AG04450 (cell line): ENCODE measurements around the gene KCNMB4. TPM values are rescaled to one million over a fixed set of nuclear protein-coding genes. Genes with fewer than 3 reads are reported as not detected.

Source experiments
- CTCF ChIA-PET: fragments of 300-600, 350-600 bp; formaldehyde crosslinking; extraction: SDS; loops from one replicate; lab custom pipeline; 2022; ENCODE audit warnings: antibody characterized with exemption, inconsistent platforms; lab: Charles Lee
- POLR2A ChIA-PET: fragments of 350-600 bp; formaldehyde crosslinking; extraction: SDS; loops from one replicate; lab custom pipeline; 2021; ENCODE audit warnings: antibody characterized with exemption, inconsistent platforms; lab: Yijun Ruan, JAX
- DNase-seq: peaks from one replicate; pipeline ENCODE4 v3.0.0-alpha.2; 2011; ENCODE audit warnings: low read depth, low spot score
- H3K27ac ChIP-seq: one replicate; pipeline ENCODE4 v1.5.1; 2012; ENCODE audit warnings: low read depth, low read length, control low read depth
- H3K27me3 ChIP-seq: one replicate; pipeline ENCODE4 v1.6.0; 2012; ENCODE audit warnings: low read length; ENCODE audit not compliant: control insufficient read depth, insufficient read depth
- H3K4me3 ChIP-seq: 2 replicates; pipeline ENCODE4 v1.5.1; 2011; ENCODE audit warnings: mild to moderate bottlenecking, low read depth, low read length, control low read depth
- H3K9me3 ChIP-seq: 2 replicates; pipeline ENCODE4 v1.5.1; 2012; ENCODE audit warnings: low read length; ENCODE audit not compliant: control insufficient read depth, insufficient read depth
- CTCF ChIP-seq: IDR thresholded peaks from 2 replicates; pipeline ENCODE4 v1.5.1; 2011; ENCODE audit warnings: low read depth, low read length, control low read depth, inconsistent platforms
- polyA plus RNA-seq: library from polyadenylated mRNA; depleted of rRNA; stranded (reverse); fragments of >200 nt; gene quantifications from 2 replicates; pipeline ENCODE4 v1.2.3, GENCODE V29; 2011

KCNMB4 gene
- polyA plus RNA-seq, 1 experiment: 0.14 TPM

GRCh38 chr12:70443062-70443673 lies 77.1 kb downstream of the KCNMB4 start:
- DNase-seq: no peak
- Histone ChIP-seq H3K27ac (no peak overlapping the region), H3K27me3 (no peaks in the 10 kb centered on the region), H3K9me3 (no peaks in the 10 kb centered on the region), H3K4me3 (no peak overlapping the region)
- POLR2A ChIA-PET: no interaction called here
- TF ChIP-seq CTCF: no peak
- CTCF ChIA-PET: no interaction called here

- TF ChIP-seq CTCF: no peak
- H3K4me3 ChIP-seq: no peak overlapping the region
- ChIA-PET CTCF (no interaction called here), POLR2A (no interaction called here)
- no peaks in the 10 kb centered on the region for H3K9me3 ChIP-seq
- no peak overlapping the region for H3K27ac ChIP-seq
- no peaks in the 10 kb centered on the region for H3K27me3 ChIP-seq
- no peak for DNase-seq
These were observed 78.8 kb downstream of the KCNMB4 start for GRCh38 chr12:70444903-70445302.

GRCh38 chr12:70448371-70448770 lies 82.3 kb downstream of the KCNMB4 start:
- Histone ChIP-seq H3K9me3 (0 out of 2 replicates have a peak, but pooled peaks cover 3% of the 10 kb centered on the region), H3K27ac (no peak overlapping the region), H3K4me3 (no peak overlapping the region), H3K27me3 (no peaks in the 10 kb centered on the region)
- TF ChIP-seq CTCF: no peak
- ChIA-PET POLR2A (no interaction called here), CTCF (no interaction called here)
- no peak for DNase-seq

GRCh38 chr12:70449074-70449752 lies 83.1 kb downstream of the KCNMB4 start:
- no peak for DNase-seq

More at GRCh38 chr12:70449074-70449752, 83.1 kb downstream of the KCNMB4 start:
- Histone ChIP-seq H3K9me3 (0 out of 2 replicates have a peak, but pooled peaks cover 3% of the 10 kb centered on the region), H3K27me3 (no peaks in the 10 kb centered on the region), H3K4me3 (no peak overlapping the region), H3K27ac (no peak overlapping the region)
- ChIA-PET POLR2A (no interaction called here), CTCF (no interaction called here)
- TF ChIP-seq CTCF: no peak
